HG03045 (cell line): Measurements from ENCODE around the gene LRRC8C.

Source experiments
- ATAC-seq: cut with Tn5 transposase; IDR thresholded peaks from one replicate; pipeline ENCODE4 v1.9.1; 2021; ENCODE audit warnings: mild to moderate bottlenecking, moderate library complexity; ENCODE audit not compliant: unreplicated experiment

LRRC8C gene

DNA sequence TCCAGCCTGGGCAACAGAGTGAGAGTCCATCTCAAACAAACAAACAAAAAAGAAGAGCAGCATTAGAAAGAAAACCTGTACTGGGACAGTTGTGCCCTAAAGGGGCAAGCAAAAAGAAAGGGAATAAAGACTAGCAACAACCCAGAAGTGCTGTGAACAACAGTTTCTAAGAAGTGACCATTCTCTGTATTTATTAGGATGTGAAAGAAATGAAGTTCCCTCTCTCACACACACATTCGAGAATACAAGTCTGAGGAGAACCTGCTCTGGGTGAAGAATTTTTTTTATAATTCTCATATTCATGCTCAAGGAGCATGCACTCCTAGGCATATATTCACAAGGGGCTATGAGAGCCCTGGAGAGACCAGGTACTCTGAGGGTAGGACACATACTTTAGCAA lies 128.4 kb downstream of the LRRC8C start:
- no peak for ATAC-seq

DNA sequence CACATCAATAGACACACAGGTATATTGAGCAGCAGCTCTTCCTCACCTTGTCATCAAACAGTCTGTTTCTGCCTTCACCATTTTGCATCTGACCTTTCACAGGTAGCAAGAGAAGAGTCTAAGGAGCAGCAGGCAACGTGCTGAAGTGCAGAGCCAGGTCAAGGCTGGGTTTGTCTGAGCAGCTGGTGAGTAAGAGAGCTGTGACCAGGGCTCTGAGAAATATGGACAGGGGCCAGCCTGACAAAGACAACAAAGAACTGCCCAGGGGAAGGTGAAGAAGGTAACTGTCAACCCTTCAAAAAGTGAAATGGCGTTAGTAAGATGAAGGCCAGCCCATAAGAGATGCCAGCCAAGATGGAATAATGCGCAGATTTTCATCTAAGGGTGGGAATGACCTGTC lies 129.0 kb downstream of the LRRC8C start:
- ATAC-seq = no peak

GRCh38 chr1:89762386-89762778 lies 129.5 kb downstream of the LRRC8C start:
- no peak for ATAC-seq

GRCh38 chr1:89762779-89763648 lies 130.1 kb downstream of the LRRC8C start:
- ATAC-seq = peak; percentile 99

GRCh38 chr1:89763649-89763986 lies 130.7 kb downstream of the LRRC8C start:
- ATAC-seq = no peak

- ATAC-seq = no peak
Observed at GRCh38 chr1:89765774-89766173, 132.9 kb downstream of the LRRC8C start.

DNA sequence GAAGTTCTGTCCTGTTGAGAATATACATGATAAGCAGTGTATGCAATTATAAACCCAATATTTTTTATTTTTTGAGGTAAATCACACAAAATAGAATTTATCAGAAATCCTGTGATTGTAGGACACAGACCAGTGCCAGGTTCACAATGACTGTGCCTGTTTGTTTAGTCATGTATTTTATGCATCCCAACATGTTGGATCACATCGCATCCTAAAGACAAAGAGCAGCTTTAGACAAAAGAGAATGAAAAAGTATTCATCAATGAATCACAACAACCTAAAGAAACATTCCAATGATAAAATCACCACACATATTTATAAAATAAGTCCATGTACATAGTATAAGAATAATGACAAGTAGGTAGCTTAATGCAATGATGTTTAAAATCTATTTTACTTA lies 134.7 kb downstream of the LRRC8C start:
- ATAC-seq = no peak
